Heart right ventricle (tissue), 16 donors: Measurements from ENCODE around the gene ZNF365. TPM values are rescaled to one million over a fixed set of nuclear protein-coding genes. Genes with fewer than 3 reads are reported as not detected.

Source experiments
- ATAC-seq, 8 donors: fragments of 200-7000 bp; cut with Tn5 transposase; one replicate each; pipeline ENCODE4 v1.9.1; 2020; ENCODE audit warnings: mild to moderate bottlenecking in 8 of 8, moderate library complexity in 8 of 8, moderate number of reproducible peaks in 1 of 8
- DNase-seq, 2 donors: peaks; one replicate each; pipeline ENCODE4 v3.0.0-alpha.2; 2020
- H3K27ac ChIP-seq, 10 donors: fragments of 200-600 bp; sonication (generic) in 2 of 10; one replicate each; pipeline versions ENCODE4 v1.5.0 to v1.8.0; 2020 to 2022; ENCODE audit warnings: mild to moderate bottlenecking in 3 of 10
- H3K27me3 ChIP-seq, 7 donors: fragments of 200-600 bp; one replicate each; pipeline ENCODE4 v1.8.0; 2021 to 2022; ENCODE audit warnings: mild to moderate bottlenecking in 2 of 7
- H3K36me3 ChIP-seq, 9 donors: fragments of 200-600 bp; sonication (generic) in 1 of 9; one replicate each; pipeline versions ENCODE4 v1.5.0 to v1.8.0; 2020 to 2022; ENCODE audit warnings: mild to moderate bottlenecking in 2 of 9
- H3K4me1 ChIP-seq, 9 donors: fragments of 200-600 bp; sonication (generic) in 1 of 9; one replicate each; pipeline versions ENCODE4 v1.5.0 to v1.8.0; 2020 to 2022; ENCODE audit warnings: mild to moderate bottlenecking in 4 of 9
- H3K4me3 ChIP-seq, 10 donors: fragments of 200-600 bp; sonication (generic) in 2 of 10; one replicate each; pipeline versions ENCODE4 v1.5.0 to v1.8.0; 2020 to 2022; ENCODE audit warnings: mild to moderate bottlenecking in 7 of 10, moderate library complexity in 2 of 10
- H3K9me3 ChIP-seq, 11 donors: fragments of 200-600 bp in 10 of 11; sonication (generic) in 2 of 11; one replicate each; pipeline versions ENCODE4 v1.5.0 to v1.8.0; 2013 to 2022; ENCODE audit warnings: mild to moderate bottlenecking in 2 of 11, control low read depth in 1 of 11, moderate library complexity in 1 of 11
- CTCF ChIP-seq, 9 donors: fragments of 200-600 bp; sonication (generic) in 2 of 9; IDR thresholded peaks; one replicate each; pipeline versions ENCODE4 v1.5.0 to v1.8.0; 2021 to 2022; ENCODE audit warnings: antibody characterized with exemption in 9 of 9, mild to moderate bottlenecking in 5 of 9, moderate library complexity in 1 of 9
- WGBS, 2 donors: extraction: QIAGEN DNeasy Blood & Tissue Kit; methylation state at CpG; one replicate each; pipeline ENCODE4 v1.1.7; 2013; ENCODE audit warnings: inconsistent platforms in 1 of 2; 5-methylcytosine and 5-hydroxymethylcytosine counted together
- intact Hi-C, 10 donors: fragments of 100-400 bp; cut with DNase I; formaldehyde crosslinking; loops; one replicate each; pipeline versions ENCODE4 v1.11.1 to v1.14.2; 2022
- polyA plus RNA-seq, 2 donors: library from polyadenylated mRNA; stranded (reverse); fragments of 200-250 nt; gene quantifications; one replicate each; pipeline ENCODE4 v1.2.3, GENCODE V29; 2013
- total RNA-seq, 10 donors: library from RNA; stranded (reverse); fragmentation: NEBNext Ultra II Directional in 3 of 10; extraction: Animal tissue kit (Norgen Biotek cat#: 25700) in 3 of 10; gene quantifications; one replicate each; pipeline versions ENCODE4 v1.2.1 to v1.2.4, GENCODE V29; 2021 to 2023
- donor health status: Arrhythmogenic right ventricular cardiomyopathy.
- donor health status: ischemic (EF 13 %, LVEDD 7.1; RV severe dilation, severe dysfunction).
- donor health status: healthy with polysubstance abuse.
- donor health status: DM: no; HTN: yes; CAD: no.
- donor health status: DM: no; HTN: no; CAD: no.
- donor health status: ischemic (EF 25% LVEDD 6.9; RV normal size, moderate dysfunction).
- donor health status: ischemic (EF 25% LVEDD 5.7; RV mildly dilated, moderate dysfunction).
- donor health status: healthy.
- donor health status: DM: yes; HTN: yes; CAD: no.
- donor health status: Ischemic cardiomyopathy.
- donor health status: ischemic (EF 35%, LVEDD 5.7; RV mildly dilated, moderate dysfunction).
- donor health status: nonischemic (EF 11% LVEDD 7.7; RV severe dilation, severe dysfunction).
- donor health status: DM: yes; HTN: yes; CAD: no.
- donor health status: PGD.
- donor health status: ischemic (EF 29% LVEDD 5.4; RV normal size, mild dysfunction).
- donor health status: nonischemic (EF 23%, LVEDD 6.1; RV moderate dilation, normal function).

The ZNF365 gene
- total and polyA plus RNA-seq, 12 donors, result 0.05 to 0.60 (median 0.16) TPM

GRCh38 chr10:62384057-62384446 lies 9.9 kb downstream of the ZNF365 start:
- Histone ChIP-seq H3K36me3 (no peaks in the 10 kb centered on the region), H3K9me3 (no peaks in the 10 kb centered on the region), H3K27ac (peak overlapping the region in 3 of 10 donors; percentile 16 to 28 (median 20)), H3K27me3 (no peaks in the 10 kb centered on the region), H3K4me3 (no peak overlapping the region), H3K4me1 (peaks cover 0 to 17% (median 0%) of the 10 kb centered on the region in 9 donors)
- WGBS, 2 donors, result 87 to 88% methylated on average over 5 of the region's 5 CpGs
- DNase-seq (no peak), ATAC-seq (peak in 3 of 8 donors; percentile 21 to 64 (median 54))
- intact Hi-C loops, result no loop called here
- no peak for TF ChIP-seq CTCF (IDR thresholded peaks at IDR 0.05)

- DNase-seq, result no peak
- 66 to 78% methylated on average over 4 of the region's 4 CpGs for WGBS, 2 donors
- no peaks in the 10 kb centered on the region for H3K27me3 ChIP-seq
- peaks cover 0 to 17% (median 0%) of the 10 kb centered on the region in 9 donors for H3K4me1 ChIP-seq
- H3K4me3 ChIP-seq, result no peak overlapping the region
- intact Hi-C loops, result no loop called here
- ATAC-seq, result no peak
- H3K36me3 ChIP-seq, result no peaks in the 10 kb centered on the region
- H3K27ac ChIP-seq, result peak overlapping the region in 4 of 10 donors; percentile 11 to 28 (median 18)
- no peaks in the 10 kb centered on the region for H3K9me3 ChIP-seq
- no peak for TF ChIP-seq CTCF (IDR thresholded peaks at IDR 0.05)
These were observed 10.4 kb downstream of the ZNF365 start for GRCh38 chr10:62384447-62385081.

- no peak for ATAC-seq
- DNase-seq, result no peak
- H3K4me3 ChIP-seq, result no peak overlapping the region
- TF ChIP-seq CTCF (IDR thresholded peaks at IDR 0.05), result no peak
- H3K27ac ChIP-seq, result peak overlapping the region in 2 of 10 donors; percentile 29
- H3K9me3 ChIP-seq, result no peaks in the 10 kb centered on the region
- H3K36me3 ChIP-seq, result no peaks in the 10 kb centered on the region
- intact Hi-C loops, result no loop called here
- peaks cover 0 to 17% (median 0%) of the 10 kb centered on the region in 9 donors for H3K4me1 ChIP-seq
- no peaks in the 10 kb centered on the region for H3K27me3 ChIP-seq
- 81 to 85% methylated on average over 4 of the region's 4 CpGs for WGBS, 2 donors
These were observed 12.5 kb downstream of the ZNF365 start for GRCh38 chr10:62386356-62387320.

GRCh38 chr10:62388328-62388727 lies 14.2 kb downstream of the ZNF365 start:
- no peaks in the 10 kb centered on the region for H3K27me3 ChIP-seq
- H3K9me3 ChIP-seq, result no peaks in the 10 kb centered on the region
- no peaks in the 10 kb centered on the region for H3K36me3 ChIP-seq
- H3K27ac ChIP-seq, result no peak overlapping the region
- intact Hi-C loops, result no loop called here
- ATAC-seq, result no peak
- WGBS, 2 donors, result 89 to 91% methylated on average over 9 of the region's 9 CpGs
- DNase-seq, result no peak
- peaks cover 0 to 17% (median 0%) of the 10 kb centered on the region in 9 donors for H3K4me1 ChIP-seq
- H3K4me3 ChIP-seq, result no peak overlapping the region
- TF ChIP-seq CTCF (IDR thresholded peaks at IDR 0.05), result no peak
